ENCODE data around the gene HIRA.

HIRA gene

DNA sequence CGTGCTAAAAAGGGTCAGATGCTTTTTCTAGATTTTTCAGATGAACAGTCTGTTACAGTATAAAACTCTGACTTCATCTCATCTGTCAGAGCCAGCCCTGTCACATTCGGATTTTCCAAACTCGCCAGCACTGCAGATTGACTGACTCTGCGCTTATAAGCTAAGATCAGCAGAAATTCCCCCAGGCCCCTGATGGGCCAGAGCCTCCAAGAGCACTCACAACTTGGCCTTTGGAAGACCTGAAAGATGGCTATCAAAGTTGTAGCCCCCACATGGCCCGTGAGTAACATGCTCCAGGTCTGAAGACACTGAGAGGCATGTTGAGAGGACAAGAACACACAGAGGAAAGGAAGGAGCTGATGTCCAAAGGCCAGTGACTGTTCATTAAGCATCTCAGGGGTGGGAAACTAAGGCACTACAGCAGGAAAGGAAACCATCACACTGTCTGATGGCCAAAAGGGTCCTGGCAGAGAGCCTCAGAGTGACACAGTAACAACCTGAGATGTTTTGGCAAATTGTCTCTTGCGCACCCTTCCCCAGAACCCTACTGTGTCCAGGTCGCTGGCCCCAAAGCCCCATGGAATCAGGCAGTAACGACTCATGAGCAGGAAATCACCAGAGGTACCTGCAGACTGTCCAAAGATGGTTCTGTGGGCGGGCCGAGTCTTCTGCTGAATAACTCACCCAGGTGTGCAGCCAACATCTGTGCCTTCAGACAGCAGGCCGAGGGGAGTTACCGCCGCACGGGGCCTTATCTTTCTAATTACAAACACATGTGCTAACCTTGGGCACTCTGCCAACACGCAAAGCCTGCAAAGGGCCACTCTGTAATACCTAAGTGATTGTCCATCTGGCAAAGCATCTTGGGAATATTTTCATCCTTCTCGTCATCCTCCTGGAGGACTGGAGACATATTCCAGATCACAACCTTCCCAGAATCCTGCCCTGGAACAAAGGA lies 23.6 kb downstream of the HIRA start:
- no peak for DNase-seq

DNA sequence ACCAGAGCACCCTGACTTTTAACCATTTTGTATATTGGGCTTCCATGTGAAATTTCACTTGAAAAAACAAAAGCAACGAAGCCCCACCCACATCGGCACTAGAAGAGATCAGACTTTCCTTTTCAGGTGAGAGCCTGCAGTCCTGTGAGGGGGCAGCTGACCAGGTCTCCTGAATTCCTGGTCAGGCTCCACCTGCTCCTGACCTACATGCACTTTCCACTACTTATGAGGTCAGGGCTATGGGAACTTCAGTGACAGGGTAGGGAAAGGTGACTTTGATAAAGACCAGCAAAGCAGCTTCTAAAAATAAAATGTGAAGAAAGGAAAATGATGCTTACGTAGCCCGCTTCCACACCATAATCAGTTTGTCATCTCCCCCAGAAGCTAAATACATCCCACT lies 24.7 kb downstream of the HIRA start:
- DNase-seq = no peak

DNA sequence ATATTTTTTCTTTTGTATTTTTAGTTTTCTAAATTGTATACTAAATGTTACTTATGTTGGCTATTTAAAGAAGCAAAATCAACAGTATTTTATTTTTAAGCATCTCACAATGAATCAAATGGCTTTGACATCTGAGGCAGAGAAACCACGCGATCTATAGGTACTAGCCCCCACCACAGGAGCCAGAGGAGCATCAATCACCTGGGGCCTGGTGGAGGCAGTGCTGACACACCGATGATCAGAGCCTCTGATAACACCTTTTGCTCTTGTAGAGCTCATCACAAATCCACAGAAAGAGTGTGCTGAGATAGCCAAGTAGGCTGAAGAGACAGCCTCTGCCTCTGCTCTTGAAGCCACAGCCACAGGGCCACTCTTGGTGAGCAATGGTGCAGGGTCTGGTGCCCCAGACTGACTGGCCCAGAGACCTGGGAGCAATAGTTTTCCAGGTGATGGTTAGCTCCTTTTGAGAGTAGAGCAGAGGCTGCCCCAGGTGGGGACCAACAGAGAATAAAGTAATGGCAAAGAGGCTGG lies 25.2 kb downstream of the HIRA start:
- no peak for DNase-seq

DNA sequence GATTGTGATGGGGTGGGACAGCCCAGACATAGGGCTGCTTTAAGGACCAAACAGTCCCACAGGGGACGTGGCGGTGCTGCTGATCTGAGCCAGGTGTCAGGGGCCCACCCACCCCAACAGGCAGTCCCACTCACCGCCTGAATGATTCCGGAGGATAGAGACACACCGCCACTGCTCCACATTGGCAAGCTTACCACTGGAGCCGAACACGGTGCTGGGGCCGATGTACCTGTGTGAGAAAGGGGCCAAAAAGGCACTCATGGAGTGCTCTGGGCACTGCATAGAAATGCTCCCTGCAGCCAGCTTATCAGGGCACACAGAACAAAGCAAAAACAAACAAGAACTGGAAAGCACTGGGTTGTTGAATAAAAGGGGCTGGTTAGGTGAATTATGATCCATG lies 25.9 kb downstream of the HIRA start:
- no peak for DNase-seq

DNA sequence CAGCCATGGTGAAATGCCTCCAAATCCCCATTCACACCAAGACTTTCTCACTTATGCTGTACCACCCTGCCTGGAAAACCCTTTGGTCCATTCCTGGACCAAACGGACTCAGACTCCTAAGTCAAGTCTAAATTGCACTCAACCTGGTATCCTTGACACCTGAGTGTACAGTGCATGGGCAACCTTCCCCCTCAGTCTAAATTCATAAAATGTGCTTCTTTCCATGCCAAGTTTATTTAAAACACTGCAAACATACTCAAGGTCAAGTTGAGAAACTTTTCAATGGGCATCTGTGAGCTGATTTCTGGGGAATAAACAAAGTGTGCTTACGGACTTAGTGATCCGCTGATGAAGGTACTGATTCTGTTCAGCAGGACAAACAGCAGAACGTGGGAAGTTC lies 26.4 kb downstream of the HIRA start:
- no peak for DNase-seq

DNA sequence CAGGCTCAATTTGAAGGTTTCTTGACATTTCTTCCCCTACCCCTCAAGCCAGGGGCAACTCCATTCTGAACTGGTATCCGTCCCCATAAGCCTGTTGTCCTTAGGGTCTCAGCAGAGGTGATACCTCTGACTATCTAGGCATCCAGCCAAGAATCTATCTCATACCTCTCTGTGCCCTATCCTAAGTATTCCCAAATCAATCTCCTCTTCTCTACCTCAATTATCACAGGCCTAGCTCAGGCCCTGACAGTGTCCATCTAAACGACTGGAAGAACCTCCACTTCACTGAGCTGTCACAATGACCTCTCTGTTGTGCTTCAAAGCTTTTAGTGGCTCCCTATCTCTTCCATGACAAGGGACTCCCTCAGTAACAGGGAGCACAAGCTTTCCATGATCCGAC lies 26.9 kb downstream of the HIRA start:
- no peak for DNase-seq

DNA sequence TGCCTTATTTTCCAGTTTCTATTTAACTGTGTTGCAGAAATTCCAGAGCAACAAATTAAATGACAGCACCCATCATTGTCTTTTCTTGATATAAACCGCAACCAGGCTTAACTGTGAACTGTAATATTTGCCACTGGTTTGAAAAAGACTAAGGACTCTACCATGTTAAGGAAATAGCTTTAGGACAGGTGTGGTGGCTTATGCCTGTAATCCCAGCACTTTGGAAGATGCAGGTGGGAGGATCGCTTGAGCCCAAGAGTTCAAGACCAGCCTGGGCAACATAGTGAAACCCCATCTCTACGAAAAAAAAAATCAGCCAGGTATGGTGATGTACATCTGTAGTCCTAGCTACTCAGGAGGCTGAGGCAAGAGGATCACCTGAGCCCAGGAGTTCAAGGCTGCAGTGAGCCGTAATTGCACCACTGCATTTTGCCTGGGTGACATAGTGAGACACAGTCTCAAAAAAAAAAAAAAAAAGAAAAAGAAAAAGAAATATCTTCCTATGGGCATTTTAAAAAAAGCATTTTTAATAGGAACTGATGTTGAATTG lies 28.8 kb downstream of the HIRA start:
- no peak for DNase-seq

DNA sequence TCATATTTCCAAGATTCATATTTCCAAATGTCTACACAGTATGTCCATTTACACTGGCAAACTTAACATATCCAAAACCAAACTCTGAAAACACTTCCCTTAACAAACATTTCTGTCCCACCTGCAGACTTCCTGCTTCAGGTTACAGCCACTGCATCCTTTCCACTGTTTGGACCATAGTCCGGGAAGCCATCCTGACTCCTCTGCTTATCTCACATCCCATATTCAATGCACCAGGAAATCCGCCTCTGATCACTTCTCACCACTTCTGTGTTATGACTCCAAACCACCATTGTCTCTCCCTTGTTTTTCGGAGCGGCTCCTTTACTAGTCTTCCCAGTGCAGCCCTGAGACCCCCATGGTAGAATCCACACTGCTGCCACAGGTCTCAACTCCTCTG lies 30.1 kb downstream of the HIRA start:
- DNase-seq = no peak

DNA sequence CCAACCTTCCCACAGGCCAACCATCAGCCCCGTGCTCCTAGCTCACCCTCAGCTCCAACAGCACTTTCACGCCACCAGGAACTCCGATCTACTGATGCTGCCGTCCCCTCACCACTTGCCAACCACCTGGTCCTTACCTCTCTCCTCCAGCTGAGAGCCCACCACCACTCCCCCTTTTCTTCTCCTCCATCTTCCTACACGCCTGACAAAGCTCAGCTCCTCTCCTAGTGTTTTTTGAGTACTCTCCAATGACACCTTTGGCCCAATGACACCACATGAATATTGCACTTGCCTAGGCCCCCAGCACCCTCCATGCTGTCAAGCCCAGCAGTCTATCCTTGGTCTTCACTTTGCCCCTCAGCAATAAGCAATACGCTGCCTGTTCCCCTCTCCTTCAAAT lies 30.7 kb downstream of the HIRA start:
- DNase-seq = no peak

DNA sequence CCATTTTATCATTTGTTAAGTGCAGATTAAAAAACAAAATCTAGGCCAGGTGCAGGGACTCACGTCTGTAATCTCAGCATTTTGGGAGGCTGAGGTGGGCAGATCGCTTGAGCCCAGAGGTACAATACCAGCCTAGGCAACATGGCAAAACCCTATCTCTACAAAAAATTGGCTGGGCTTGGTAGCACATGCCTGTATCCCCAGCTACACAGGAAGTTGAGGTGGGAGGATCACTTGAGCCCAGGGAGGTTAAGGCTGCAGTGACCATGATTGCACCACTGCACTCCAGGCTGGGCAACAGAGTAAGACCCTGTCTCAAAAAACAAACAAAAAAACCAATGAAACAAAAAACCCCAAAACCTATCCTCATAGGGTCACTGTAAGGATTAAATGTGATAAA lies 32.9 kb downstream of the HIRA start:
- DNase-seq = no peak

DNA sequence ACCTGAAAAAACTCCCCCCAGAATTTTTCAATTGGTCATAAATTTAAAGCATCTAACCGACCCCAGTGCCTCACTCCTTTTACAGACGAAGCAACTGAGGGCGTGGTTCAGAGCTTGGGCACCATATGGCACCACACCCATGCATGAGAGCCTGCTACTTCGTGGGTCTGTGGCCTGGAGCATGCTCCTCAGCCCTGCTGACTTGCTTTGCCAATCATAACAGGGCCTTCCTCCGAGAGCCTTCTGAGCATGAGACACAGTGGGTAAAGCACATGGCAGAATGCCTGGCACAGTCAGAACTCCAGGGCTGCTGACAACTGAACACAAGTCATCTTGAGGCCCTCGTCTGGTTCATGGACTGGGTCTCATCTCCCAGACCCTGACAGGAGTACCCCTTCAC lies 33.3 kb downstream of the HIRA start:
- DNase-seq = no peak

DNA sequence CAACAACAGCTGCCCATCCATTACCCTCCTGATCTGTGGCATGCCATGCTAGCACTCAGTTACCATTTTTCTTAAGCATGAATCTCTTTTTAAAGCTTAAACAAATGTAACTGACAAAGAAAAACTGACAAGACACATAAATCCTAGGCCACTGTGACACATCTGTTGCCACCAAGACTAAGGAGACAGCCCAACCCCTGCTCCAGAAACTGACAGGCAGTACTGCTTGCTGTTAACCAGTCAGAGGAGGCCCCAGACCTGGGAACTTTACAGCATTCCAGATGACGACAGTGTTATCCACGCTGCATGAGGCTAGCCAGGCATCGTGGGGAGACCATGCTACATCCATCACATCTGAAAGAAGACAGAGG lies 33.8 kb downstream of the HIRA start:
- DNase-seq = no peak

DNA sequence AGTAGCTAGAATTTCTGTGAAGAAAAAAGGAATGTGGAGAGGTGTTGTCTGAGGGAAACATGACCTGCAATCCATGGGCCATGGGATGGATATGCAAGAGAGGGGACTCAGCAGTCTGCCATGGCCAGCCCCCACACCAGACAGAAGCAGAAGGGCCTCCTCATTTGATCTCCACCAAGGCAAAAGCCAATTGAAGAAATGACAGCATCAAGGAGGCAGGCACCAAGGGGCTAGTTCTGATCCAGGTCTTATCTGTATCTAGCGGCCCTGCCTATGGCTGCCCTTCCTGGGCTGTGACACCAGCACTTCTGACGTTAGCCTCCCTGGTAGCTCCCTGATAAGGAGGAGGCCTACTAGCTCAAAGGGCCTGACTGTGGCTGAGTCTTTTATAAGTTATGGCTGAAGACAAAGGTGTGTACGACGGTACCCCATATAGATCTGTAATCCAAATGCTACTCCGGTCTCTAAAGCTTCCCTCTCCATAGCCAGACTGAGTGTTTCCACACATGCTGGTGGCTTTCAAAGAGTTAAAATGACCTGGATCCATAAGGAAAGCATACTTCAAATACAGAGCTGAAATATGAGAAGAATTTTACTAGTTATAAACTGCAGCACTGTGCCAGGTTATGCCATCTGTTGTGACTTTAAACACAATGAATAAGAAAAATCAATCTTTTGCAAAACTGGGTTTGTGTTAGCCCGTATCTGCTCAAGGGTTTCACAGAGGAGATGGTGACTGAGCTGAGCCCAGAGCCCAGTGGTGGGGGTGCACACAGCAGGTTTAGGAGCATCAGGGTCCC lies 34.4 kb downstream of the HIRA start:
- no peak for DNase-seq

DNA sequence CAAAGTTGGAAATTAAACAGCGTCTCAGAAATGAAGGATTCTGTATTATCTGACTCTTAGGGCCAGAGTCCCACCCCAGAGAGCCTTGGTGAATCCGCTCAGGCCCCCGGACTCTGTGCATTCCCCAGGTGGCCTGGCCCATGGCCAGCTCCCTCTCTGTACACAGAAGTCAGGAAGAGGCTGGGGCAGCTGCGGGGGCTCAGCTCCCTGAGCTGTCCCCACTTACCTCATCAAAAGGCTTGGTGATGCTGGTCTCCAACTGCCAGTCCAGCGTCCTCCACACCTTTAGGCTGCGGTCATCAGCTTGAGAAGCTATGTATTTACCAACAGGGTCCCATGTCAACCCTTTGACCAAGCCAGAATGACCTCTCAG lies 35.0 kb downstream of the HIRA start:
- no peak for DNase-seq

DNA sequence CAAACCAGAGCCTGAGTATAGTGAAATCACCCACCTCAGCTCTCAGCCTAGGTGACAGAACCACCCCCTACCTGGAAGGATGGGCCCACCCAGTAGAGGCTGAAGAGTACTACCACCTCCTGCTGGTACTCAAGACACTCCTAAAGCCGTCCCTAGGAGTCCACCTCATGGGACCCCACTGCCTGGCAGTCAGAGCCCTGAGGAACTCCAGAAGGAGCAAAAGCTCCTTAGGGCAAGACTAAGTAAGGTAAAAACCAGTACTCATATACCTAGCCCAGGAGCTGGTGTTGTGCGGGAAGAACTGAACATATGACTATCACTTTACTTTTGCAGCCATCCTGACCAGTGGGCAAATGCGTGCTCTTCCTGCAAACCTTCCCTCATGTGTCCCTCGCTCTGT lies 36.3 kb downstream of the HIRA start:
- DNase-seq = no peak

DNA sequence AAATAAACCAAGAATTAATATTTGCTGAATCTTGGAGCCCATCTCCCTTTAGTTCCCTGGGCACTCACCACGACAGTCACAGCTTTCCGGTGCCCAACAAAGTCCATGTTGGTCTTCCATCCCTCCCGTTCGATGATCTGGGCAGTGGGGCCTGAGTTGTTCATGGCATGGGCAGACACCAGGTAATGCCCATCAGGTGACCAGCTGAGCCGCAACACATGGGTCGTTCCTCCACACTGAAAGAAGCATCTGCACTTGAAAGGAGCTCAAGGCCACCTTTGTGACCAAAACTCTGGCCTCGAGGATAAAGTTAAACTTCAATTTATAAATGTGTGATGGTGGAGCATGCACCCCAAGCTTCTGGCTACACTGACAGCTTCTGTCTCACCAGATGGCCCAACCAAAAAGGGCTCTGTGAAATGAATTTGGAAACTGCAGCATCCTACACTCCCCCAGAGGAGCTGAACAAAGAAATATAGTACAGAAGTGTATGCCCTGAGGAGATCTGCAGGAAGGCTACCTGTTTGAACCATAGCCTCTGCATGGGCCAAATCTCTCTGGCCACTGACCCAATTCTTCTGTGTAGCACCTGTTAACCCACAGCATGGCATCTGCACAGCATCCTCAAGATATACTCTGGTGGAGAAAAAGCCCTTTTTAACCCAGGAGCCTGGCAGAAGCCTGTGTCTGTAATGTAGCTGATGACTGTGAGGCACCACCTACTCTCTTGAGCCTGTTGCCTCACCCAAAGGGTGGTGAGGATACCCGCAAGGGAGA lies 37.1 kb downstream of the HIRA start:
- DNase-seq = no peak

DNA sequence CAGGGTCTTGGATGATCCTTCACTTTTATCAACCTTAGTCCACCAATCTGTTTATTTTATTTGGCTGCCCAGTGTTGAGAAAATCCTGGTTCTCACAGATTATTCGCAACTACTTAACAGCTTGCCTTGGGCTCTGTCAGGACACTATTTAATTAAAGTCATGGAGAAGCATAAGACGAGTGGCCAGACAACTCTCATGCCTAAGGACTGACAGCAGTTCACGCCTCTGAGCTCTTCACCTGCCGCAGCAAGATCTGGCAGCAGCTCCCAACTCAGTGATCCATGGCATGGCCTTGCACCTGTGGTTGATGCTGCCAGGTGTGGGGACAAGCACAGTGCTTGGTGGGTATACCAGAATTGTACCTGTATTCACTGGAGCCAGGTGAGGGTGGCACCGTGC lies 37.8 kb downstream of the HIRA start:
- no peak for DNase-seq

DNA sequence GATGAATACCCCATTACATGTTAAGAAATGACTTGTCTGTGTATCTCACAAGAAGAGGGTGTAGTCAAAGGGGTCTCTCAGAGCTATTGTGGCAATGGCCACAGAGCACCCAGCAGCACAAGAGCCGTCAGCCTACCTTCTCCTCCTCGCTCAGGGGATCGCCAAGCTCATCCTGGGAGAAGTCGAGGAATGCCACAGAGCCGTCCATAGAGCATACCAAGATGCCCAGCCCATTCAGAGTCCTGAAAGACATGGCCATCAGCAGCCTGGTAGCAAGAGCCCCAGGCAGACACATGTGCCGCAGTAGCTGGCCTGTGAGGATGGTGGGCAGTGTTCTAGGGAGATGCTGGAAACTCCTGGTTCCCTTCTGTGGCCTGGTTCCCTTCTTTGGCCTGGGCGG lies 44.0 kb downstream of the HIRA start:
- no peak for DNase-seq

DNA sequence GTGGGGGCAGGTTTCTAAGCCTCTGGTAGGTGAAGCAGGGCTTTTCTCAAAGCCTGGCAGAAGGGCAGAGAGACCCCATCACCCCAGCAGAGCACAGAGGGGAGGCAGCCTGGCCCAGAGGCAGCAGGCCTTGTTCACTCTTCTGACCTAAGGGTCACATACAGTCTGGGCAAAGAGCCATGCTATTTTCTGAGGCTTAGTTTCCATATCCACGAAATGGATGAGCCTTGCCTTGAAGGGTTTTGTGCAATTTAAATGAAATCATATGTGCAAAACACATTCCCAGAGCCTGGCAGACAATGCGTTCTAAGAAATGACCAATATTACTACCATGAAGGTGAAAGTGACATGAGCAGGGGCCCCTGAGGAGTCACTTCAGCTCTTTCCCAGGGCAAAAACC lies 44.5 kb downstream of the HIRA start:
- no peak for DNase-seq

DNA sequence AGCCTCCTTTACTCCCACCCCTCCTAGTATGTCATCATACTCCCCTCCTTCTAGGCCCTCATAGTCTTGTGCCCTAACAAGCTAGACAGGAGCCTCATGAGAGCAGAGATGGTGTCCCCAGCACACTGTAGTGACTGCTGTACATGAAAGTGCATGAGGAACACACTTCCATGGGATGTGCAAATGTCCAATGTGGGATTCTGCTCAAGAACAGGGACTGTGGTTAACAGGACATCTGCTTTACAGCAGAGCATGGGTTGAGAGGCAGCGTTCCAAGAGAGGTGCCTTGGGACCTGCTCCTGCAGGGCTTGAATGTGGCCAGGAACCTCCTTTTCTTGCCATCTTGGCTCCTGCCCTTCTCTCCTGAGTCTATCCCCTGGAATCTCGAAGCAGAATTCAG lies 45.3 kb downstream of the HIRA start:
- no peak for DNase-seq

DNA sequence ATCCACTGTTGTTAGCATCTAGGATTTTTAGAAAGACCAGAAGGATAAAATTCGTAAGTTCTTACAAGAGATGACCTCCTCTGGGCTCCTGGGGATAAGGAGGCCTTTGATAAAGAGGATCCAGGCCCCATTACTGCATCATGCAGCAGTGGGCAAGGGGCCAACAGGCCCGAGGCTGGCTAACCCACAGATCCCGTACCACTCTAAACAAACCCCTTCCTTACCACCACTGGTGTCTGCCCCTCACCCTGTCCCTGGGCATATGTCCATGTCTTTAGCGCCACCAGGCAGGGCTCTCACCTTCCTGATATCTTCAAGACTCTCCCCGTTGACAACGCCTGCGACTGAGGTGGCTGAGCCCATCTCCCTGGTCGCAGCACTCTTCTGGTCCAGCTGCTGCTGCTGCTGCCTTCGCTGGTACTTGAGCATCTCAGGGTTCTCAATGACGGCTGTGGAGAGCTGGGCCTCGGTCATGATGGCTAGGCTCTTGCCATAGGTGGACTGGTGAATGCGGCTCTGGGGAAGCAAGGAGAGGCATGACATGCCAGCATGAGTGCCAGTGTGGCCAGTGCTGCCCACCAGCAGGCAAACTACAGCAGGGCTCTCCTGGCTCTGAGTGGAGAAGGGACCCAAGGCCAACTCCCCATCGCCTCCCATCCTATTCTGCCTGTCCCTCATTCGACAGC lies 46.2 kb downstream of the HIRA start:
- no peak for DNase-seq

DNA sequence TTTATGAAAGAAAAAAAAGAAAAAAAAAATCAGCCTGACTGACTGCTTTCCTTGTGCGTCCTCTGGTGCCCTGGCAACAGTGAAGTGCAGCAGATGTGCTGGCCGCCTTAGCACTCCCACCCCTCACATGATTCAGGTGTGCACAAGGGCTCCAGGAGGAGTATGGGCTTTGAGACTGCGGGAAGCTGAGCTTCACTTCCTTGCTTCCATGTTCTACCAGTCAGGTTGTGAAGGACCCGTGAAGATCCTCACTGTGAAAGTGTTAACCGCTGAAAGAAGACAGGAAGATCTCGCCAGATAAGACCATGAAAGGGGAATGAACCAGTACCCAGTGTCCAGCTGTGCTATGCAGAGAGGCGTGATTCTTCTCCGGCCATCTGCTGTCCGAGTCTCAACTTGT lies 48.2 kb downstream of the HIRA start:
- no peak for DNase-seq
